Panc1 (cell line): ENCODE results near the gene PTPRJ.

ENCODE experiments used
- CTCF ChIP-seq: fragments of 450-650 bp; IDR thresholded peaks from 2 replicates; pipeline ENCODE4 v1.5.1; 2017; ENCODE audit warnings: mild to moderate bottlenecking
- POLR2AphosphoS5 ChIP-seq: IDR thresholded peaks from 2 replicates; pipeline ENCODE4 v1.6.1; 2012; ENCODE audit warnings: mild to moderate bottlenecking, low read depth, low read length, moderate library complexity

GRCh38 chr11:48164836-48165235 lies 184.5 kb downstream of the PTPRJ start:
- no peak for TF ChIP-seq CTCF
- no peak for TF ChIP-seq POLR2AphosphoS5
